ENCODE results near the gene TIMP4.

Gene TIMP4

DNA sequence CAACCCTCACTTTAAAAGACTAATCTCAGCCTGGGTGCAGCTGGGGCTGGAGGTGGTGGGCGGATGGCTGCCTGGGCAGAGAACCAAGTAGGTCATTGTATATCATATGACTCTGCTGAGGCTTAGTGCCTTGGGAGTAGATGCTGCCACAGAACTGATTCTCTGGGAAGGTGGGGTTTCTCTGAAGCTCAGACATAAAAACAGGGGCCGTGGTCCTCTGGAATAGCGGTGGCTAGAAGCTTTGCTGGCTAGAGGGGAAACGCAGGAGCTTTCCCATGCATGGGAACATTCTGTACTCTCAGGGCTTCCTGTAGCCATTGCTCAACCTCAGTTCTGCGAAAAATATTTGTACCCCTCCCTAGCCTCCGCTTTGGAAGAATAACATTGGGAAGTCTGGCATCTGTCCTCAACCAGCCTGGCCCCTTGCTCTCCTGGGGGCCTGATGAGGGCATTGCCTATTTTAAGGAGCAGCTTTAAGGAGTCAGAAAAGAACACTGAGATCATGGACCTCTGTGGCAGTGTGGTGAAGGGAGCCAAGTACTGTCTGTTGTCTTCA is 14.7 kb downstream of the TIMP4 start:
- DNase-seq = no peak

DNA sequence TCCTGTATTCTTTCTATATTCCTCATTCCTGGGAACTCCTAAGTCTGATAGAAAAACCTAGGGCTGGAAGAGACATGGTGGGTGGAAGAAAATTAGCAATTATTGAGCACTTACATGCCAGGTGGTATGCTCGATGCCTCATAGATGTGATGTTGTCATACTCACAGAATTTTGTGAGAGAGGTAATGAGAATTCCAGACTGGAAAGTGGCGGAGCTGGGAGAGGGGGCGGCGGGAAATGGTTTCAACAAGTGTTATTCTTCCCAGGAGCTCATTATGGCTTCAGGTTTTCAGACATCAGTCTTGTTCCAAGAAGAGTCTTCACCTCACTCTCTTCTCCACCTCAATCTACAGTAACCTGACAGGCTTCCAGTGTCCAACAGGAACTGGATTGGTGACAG is 16.2 kb downstream of the TIMP4 start:
- no peak for DNase-seq

DNA sequence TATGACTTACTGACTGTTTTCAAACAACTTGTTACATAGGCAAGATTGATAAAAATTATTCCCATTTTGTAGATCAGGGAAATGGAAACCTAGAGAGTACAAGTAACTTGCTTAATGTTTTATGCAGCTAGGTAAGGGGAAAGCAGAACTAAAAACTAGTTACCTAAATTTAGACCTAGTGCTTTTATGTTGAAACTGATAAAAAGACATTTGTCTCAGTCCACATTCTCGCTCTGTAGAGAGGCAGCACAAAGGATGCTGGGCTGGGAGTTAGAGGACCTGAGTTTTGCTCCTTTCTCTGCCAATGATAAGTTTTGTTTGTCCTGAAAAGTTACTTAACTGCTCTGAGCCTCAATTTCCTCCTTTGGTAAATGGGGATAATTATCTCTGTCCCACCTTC is 17.4 kb downstream of the TIMP4 start:
- DNase-seq = no peak

DNA sequence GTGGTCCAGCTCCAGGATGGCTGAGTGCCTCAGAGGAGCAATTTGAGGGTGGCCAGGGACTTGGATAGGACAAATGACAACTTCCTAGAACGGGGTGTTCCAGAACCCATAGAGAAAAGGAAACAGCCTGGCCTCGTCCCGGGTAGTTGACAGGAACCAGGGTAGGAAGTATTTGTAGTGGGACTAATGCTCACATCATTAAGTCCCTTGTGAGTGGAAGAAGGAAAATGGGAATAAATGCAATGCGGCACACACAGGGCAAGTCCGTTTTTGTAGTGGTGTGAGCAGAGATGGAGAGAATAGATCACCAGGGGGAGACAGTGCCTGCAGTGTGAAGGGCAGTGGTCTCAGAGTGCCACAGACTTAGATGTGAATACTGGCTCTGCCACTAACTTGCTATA is 19.6 kb downstream of the TIMP4 start:
- DNase-seq = no peak

DNA sequence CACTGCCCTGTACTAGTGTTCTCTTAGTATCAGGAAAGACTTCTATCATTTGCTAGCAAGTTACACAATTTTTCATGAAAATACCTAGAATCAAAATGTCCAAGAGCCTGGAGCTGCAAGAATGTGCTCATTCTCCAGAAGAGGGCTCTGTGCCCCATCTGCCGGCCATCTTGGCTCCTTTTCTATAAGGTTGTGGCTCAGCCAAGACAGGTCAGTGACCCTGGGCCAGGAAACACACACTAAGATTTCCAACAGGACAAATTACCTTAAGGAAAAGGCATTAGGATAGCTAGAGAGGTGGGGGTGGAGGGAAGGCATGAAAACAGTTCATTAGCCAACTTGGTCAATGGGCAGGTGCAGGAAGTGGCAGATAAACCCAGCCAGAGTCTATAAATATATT is 20.7 kb downstream of the TIMP4 start:
- DNase-seq = no peak

DNA sequence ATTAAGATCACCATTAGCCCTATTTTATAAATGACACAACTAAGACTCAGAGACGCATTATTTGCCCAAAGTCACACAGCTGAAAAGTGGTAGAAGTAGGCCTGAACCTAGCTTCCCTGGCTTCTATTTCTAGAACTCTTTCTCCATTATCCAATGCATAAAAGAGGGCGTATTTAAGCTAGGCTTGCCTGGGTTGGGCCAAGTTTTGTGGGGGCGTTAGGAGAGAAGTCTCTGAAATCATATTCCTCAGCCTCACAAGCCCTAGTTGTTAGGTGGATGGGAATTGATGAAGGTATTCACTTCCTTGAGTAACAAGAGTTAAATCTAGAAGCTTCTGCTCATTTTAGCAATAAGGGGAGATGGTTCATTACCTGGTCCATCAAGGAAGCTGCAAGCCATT is 22.3 kb downstream of the TIMP4 start:
- DNase-seq = no peak

DNA sequence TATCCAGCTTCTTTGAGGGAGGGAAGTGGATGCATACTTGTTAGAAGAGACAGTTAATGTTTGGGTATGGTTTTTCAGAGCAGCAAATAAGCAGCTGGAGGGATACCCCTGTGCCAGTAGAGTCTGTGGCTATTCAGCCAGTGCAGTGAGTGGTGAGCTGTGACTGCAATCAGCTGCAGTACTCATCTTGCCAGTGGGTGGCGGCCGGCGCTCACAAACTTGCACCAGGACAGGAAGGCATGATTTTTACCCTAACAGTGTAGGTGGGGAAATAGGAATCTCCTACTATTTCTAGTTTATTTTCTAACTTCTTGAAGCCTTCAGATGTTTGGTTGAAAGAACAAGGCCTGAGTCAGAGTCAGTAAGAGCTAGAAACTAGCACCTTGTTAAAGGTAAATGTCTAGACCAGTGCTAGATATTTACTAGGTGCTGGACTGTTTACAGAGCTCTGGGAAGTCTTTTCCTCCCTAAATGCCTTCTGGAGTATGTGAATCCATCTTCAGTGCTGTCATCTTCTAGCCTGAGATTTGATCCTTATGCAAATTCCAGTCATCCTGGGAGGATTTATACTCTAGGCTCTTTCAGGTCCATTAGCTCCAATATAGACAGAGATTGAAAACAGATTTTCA is 23.6 kb downstream of the TIMP4 start:
- peak in 1 of 2 experiments; percentile 17 for DNase-seq

DNA sequence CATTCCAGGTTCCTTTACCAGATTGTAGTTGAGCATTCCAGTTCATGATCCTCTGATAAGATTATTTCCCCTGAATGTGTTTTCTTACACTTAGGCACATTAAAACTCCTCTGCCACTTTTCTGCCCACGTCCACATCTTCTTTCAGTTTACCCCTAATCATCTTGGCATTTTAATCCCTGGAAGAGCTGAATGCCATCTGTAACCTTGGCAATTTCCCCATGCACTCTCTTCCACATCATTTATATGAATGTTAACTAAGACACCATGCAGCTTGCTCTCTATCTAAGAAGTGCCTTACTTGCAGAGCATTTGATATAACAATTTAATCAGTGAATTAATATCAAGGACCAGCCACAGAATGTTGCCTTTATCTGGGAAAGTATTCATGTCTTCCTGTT is 25.8 kb downstream of the TIMP4 start:
- peak in 1 of 2 experiments; percentile 28 for DNase-seq

DNA sequence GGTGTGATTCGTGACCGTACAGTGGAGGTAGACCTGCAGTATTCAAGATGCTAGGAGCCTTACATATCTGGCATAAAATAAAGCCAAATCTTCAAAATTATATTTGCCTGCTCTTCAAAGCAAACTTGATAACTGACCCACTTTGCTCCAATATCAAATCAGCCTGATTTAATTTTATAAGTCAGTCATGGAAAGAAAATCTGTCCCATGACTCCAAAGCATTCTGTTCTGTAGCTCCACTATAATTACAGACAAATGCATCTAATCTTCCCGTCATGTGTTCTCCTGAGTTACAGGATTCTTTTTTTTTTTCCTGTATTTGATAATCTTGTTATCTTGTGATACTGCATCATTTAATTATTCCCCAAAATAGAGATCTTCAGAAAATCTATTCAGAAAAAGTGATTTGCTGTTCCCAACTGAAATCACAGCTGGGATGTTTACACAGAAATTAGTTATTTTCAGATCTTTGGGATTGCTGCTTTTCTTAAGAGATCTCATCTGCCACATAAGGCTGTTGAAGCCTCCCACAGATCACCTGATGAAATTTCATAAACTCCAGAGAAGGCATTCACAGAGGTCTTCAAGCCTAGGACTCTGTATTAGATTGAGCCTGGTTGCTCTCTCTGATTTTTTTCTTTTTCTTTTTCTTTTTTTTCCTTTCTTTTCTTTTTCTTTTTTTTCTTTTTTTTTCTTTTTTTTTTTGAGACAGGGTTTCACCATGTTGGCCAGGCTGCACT is 27.2 kb downstream of the TIMP4 start:
- DNase-seq = no peak

DNA sequence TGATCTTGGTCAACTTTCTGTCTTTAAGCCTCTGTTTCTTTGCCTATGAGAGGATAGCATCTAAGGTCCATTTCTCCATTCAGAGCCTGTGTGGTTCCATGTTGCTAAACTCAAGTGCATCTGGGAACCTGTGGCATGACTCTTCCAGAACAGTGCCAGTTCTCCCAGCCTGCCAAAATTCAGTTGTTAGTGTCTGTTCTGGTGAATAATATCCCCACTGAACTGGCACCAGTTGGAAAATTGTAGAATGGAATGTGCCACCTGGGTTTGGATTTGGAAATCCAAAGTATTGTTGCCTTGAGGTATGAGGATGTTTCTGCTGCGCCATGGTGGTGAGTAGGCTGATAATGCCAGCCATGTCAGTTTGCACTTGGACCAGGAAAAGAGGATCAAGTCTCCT is 31.3 kb downstream of the TIMP4 start:
- no peak for DNase-seq

DNA sequence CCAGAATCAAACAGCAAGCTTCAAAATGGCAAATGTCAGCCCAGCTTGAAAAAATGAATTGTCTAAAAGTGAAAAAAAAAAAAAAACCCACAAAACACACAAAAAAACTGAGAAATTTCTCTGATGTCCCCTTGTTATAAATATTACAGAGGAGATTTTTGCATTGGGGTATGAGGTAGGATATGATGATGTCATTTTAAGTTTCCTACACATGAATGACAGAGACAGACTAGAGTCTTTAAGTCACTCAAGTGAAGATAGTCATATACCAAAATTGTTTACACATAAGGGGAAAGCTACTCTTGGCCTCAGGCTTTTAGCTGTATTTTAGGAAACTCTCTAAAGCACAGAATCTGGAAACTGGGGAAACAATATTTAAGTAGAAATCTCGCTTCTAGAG is 32.9 kb downstream of the TIMP4 start:
- no peak for DNase-seq

DNA sequence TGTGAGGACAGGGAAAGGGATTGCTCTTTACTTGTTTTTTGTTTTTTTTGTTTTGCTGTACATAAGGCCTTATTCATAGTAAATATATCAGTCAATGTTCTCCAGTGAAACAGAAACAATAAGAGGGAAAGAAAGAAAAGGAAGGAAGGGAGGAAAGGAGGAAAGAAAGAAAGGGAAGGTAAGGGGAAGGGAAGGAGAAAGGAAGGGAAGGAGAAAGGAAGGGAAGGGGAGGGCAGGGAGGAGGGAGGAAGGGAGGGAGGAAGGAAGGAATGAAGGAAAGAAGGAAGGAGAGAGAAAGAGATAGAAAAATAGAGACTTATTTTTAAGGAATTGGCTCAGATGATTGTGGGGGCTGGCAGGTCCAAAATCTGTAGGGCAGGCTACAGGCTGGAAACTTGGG is 37.2 kb downstream of the TIMP4 start:
- DNase-seq = no peak

DNA sequence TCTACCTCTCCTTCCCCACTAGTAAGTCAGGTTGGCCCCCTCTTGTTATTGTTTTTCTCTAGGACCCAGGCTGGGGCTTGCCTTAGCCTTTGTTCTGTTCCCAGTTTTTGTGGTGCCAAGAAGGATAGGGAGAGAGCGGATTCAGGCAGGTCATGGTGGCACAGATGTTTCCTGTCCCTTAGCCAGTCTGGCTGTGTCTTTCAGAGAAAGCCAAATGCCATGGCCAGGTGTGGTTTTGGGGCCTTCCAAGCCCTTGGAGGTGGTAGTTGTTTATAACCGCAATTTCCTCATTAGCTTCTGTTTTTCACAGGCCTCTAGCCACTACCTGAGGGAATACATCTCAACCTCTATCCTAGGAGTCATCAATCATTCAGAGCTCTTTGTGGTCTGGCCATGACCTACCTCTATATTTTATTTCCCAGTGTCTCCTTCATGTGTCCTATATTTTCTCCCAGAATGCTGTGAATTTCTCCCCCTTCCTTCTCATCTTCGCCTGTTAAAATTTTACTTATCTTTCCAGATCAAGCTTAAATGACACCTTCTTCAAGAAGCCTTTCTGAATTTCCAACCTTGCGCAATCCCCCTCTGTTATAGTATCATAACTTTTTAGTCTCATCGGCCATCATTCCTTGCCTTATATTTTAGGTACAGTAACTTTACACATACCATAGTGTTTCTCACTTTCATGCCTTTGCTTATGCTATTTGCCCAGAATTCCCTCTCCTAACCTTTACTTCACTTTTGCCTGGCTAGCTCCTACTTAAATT is 38.2 kb downstream of the TIMP4 start:
- DNase-seq = no peak

DNA sequence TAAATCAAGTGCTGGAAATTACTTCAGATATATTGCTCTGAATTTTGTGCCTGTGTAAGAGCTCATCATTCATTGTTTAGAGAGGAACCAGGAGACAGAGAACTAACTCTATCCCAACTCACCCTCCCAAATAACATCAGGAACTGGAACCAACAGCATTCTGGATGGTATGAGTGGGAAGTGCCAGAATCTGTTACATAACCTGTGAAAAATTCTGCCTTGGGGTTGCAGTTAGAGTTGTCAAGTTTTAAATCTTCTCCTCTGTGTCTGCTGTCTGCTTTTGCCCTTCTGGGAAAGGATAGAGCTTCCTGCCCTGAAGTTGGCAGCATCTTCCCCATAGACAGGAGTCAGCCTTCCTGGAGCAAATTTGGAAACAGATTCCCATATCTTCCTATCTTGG is 41.2 kb downstream of the TIMP4 start:
- DNase-seq = no peak

DNA sequence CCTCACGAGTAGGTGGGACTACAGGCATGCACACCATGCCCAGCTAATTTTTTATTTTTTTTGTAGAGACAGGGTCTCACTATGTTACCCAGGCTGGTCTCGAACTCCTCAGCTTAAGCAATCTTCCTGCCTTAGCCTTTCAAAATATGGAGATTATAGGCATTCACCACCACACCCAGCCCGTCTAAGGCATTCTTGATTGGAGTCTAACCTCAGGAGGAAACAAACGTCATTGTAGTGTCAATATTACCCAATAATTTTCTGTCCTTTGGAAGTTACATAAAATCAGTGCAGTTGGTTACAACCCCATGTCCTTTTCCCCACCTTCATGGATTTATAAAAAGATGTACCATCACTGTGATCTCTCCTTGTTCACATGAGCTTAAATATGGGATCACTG is 41.8 kb downstream of the TIMP4 start:
- DNase-seq = no peak

DNA sequence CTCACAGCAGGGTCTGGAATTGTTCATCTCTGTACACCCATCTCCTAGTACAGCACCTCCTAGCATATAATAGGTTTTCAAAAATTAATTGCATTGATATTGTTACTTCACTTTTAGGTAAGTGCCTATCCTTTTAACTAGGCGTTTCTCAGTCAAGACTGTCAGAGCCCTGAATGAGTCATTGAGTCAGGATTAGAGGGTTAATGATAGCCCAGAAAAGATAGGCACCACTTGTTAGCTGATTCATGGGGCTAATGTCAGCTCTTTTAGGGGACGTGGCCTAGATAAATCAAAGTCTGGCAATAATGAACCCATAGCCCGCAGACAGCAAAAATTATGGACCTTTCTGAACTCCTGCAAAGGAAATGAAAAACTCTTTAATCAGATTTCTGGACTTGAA is 42.9 kb downstream of the TIMP4 start:
- DNase-seq = no peak

DNA sequence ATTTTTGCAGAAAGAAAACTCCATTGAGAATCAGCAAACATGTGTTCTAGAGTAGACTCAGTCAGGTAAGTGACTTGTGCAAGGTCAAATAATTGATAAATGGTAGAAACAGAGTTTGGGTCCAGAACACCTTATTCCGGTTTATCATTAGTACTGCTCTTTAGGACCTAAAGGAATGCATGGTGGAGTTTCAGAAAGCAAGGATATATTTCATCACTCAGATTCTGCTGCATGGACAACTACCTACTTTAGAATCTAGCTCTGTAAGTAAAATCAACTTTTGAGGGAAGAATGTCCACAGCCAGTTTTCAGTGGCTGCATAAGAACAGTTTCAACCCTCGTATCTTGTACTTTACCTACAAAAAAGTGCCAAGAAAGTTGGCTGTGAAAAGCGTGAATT is 43.6 kb downstream of the TIMP4 start:
- no peak for DNase-seq

DNA sequence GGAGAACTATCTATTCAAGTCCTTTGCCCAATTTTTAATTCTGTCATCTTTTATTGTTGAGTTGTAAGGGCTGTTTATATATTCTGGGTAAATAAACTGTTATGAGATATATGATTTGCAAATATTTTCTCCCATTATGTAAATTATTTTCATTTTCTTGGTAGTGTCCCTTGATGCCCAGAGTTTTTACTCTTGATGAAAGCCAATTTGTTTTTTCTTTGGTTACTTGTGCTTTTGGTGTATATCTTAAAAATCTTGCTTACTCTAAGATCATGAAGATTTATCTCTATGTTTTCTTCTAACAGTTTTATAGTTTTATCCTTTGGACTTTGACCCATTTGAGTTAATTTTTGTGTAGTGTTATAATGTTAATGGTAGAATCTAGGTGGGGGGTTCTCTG is 44.5 kb downstream of the TIMP4 start:
- no peak for DNase-seq

DNA sequence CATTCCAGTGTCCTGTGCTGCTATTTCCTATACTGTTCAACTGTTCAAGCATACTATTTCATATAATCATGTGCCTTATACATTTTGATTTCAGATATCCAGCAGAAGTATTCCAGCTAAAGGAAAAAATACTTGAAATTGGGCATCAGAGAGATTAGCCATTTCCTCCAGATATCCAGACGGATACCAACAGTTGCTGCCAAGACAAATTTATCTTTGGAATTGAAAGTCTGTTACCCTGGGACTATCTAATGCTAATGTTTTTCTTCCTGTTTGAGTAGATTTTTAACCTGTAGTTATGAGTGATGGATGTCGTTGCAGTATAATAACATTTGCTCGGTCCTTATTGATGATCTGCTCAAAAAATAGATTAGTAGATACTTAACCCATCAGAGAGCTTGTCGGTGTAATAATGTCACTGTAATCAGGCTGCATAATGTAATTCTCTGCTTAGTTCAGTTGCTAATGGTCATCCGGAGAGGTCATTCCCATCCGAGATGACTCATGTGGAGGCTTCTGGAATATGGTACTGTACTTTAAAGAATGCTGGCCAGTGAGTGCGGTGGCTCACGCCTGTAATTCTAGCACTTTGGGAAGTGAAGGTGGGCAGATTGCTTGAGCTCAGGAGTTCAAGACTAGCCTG is 51.5 kb downstream of the TIMP4 start:
- DNase-seq = peak in 1 of 2 experiments; percentile 54

Data from cerebellar nuclear complex (tissue), 1 donor.